Calu3 (cell line): ENCODE results near the gene KCNJ8. TPM values are rescaled to one million over a fixed set of nuclear protein-coding genes. Genes with fewer than 3 reads are reported as not detected.

Source experiments
- BruUV-seq: library from RNA; stranded (reverse); fragments of 400-500 nt; replicated peaks from 2 replicates; lab custom pipeline; 2021; lab: Mats Ljungman, UMichigan
- CTCF ChIA-PET: fragments of 300-600 bp; sonication (Branson Sonifier 250); formaldehyde crosslinking; loops from one replicate; lab custom pipeline; 2022; ENCODE audit warnings: antibody characterized with exemption; lab: Charles Lee
- DNase-seq: peaks from one replicate; pipeline ENCODE4 v3.0.0; 2022
- H3K27ac Mint-ChIP-seq: one replicate; pipeline ENCODE4 v1.8.0; 2022; ENCODE audit warnings: mixed read lengths; ENCODE audit not compliant: unreplicated experiment
- H3K27me3 Mint-ChIP-seq: one replicate; pipeline ENCODE4 v1.8.0; 2022; ENCODE audit warnings: mixed read lengths; ENCODE audit not compliant: unreplicated experiment
- H3K36me3 Mint-ChIP-seq: one replicate; pipeline ENCODE4 v1.8.0; 2022; ENCODE audit warnings: mild to moderate bottlenecking, moderate library complexity, mixed read lengths; ENCODE audit not compliant: insufficient read depth, unreplicated experiment
- H3K4me1 Mint-ChIP-seq: one replicate; pipeline ENCODE4 v1.8.0; 2022; ENCODE audit warnings: mild to moderate bottlenecking, low read depth, mixed read lengths; ENCODE audit not compliant: unreplicated experiment
- H3K4me3 Mint-ChIP-seq: one replicate; pipeline ENCODE4 v1.8.0; 2022; ENCODE audit warnings: mild to moderate bottlenecking, low read depth, moderate library complexity, mixed read lengths; ENCODE audit not compliant: unreplicated experiment
- H3K9me3 Mint-ChIP-seq: one replicate; pipeline ENCODE4 v1.8.0; 2022; ENCODE audit warnings: low read depth, mixed read lengths; ENCODE audit not compliant: unreplicated experiment
- intact Hi-C: fragments of 100-400 bp; cut with micrococcal nuclease; formaldehyde crosslinking; loops from one replicate; pipeline ENCODE4 v1.10.0; 2022; ENCODE audit not compliant: unreplicated experiment
- total RNA-seq: library from RNA; stranded (reverse); gene quantifications from 2 replicates; pipeline ENCODE4 v1.2.3, GENCODE V29; 2022
- TF ChIP-seq, protein P1 (sequence below): fragments of 200-600 bp; IDR thresholded peaks from one replicate; pipeline ENCODE4 v1.8.0; 2022; ENCODE audit warnings: antibody characterized with exemption; ENCODE audit not compliant: unreplicated experiment

KCNJ8 gene
- total RNA-seq, 1 experiment from 2014 or later = not detected

- H3K9me3 Mint-ChIP-seq = no peaks in the 10 kb centered on the region
- H3K4me3 Mint-ChIP-seq = no peak overlapping the region
- H3K36me3 Mint-ChIP-seq = no peaks in the 10 kb centered on the region
- peaks cover 8% of the 10 kb centered on the region for H3K4me1 Mint-ChIP-seq
- no TSS peak for BruUV-seq
- TF ChIP-seq, protein P1, sequence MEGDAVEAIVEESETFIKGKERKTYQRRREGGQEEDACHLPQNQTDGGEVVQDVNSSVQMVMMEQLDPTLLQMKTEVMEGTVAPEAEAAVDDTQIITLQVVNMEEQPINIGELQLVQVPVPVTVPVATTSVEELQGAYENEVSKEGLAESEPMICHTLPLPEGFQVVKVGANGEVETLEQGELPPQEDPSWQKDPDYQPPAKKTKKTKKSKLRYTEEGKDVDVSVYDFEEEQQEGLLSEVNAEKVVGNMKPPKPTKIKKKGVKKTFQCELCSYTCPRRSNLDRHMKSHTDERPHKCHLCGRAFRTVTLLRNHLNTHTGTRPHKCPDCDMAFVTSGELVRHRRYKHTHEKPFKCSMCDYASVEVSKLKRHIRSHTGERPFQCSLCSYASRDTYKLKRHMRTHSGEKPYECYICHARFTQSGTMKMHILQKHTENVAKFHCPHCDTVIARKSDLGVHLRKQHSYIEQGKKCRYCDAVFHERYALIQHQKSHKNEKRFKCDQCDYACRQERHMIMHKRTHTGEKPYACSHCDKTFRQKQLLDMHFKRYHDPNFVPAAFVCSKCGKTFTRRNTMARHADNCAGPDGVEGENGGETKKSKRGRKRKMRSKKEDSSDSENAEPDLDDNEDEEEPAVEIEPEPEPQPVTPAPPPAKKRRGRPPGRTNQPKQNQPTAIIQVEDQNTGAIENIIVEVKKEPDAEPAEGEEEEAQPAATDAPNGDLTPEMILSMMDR = no peak
- intact Hi-C loops = no loop called here
- H3K27me3 Mint-ChIP-seq = no peaks in the 10 kb centered on the region
- no peak for DNase-seq
- no peak overlapping the region for H3K27ac Mint-ChIP-seq
- CTCF ChIA-PET = interaction anchor here (1.1 kb wide), 1 partner anchor 66 kb away, joined by 5 read pairs; no protein-coding TSS in a partner anchor
Observed at GRCh38 chr12:21763531-21763930, 11.0 kb downstream of the KCNJ8 start.

GRCh38 chr12:21759737-21760136, 14.8 kb downstream of the KCNJ8 start:
- TF ChIP-seq, protein P1 = no peak
- H3K4me3 Mint-ChIP-seq = no peak overlapping the region
- BruUV-seq = no TSS peak
- CTCF ChIA-PET = no interaction called here
- H3K27ac Mint-ChIP-seq = no peak overlapping the region
- DNase-seq = no peak
- H3K9me3 Mint-ChIP-seq = no peaks in the 10 kb centered on the region
- no peaks in the 10 kb centered on the region for H3K27me3 Mint-ChIP-seq
- peaks cover 8% of the 10 kb centered on the region for H3K4me1 Mint-ChIP-seq
- intact Hi-C loops = no loop called here
- H3K36me3 Mint-ChIP-seq = no peaks in the 10 kb centered on the region

GRCh38 chr12:21757735-21758134, 16.8 kb downstream of the KCNJ8 start:
- no TSS peak for BruUV-seq
- no peak for DNase-seq
- Mint-ChIP-seq H3K4me3 (no peak overlapping the region), H3K4me1 (no peaks in the 10 kb centered on the region), H3K36me3 (no peaks in the 10 kb centered on the region), H3K27me3 (no peaks in the 10 kb centered on the region), H3K27ac (no peak overlapping the region), H3K9me3 (no peaks in the 10 kb centered on the region)
- intact Hi-C loops = no loop called here
- CTCF ChIA-PET = no interaction called here
- TF ChIP-seq, protein P1 = no peak

DNA sequence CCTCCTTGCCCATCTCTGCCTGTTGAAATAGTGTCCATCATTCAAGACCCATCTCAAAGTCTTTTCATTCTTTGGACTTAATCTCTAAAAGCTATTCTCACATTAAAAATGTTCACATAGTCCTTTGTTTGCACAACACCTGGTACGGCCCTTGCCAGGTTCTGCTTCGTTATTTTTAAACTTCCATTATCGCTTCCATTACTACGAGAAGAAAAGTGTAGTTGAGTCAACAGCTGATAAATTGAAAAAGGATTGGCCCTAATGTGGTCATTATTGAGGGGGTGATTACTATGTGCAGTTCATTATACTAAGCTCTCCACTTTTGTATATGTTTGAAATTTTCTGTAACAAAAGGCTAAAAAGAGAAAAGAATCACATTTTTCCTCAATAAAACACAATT, 17.8 kb downstream of the KCNJ8 start:
- no peak overlapping the region for H3K4me3 Mint-ChIP-seq
- intact Hi-C loops = no loop called here
- no peaks in the 10 kb centered on the region for H3K27me3 Mint-ChIP-seq
- CTCF ChIA-PET = no interaction called here
- no TSS peak for BruUV-seq
- H3K4me1 Mint-ChIP-seq = no peaks in the 10 kb centered on the region
- TF ChIP-seq, protein P1 = no peak
- H3K9me3 Mint-ChIP-seq = no peaks in the 10 kb centered on the region
- H3K27ac Mint-ChIP-seq = no peak overlapping the region
- no peak for DNase-seq
- no peaks in the 10 kb centered on the region for H3K36me3 Mint-ChIP-seq
